BLaER1 treated with 17β-estradiol and CSF1 and Interleukin-3, amounts not matched to agents 10 nM and 100 nM (cell line): ENCODE data around the gene WNK4.
A peak's percentile ranks its signal among the peaks of the same experiment; 100 is the strongest.

Experiments
- H3K27ac ChIP-seq, 11 experiments: shearing (Covaris generic); formaldehyde crosslinking; 2 replicates each; pipeline ENCODE4 v1.8.1; 2022
- H3K27me3 ChIP-seq, 11 experiments: shearing (Covaris generic); formaldehyde crosslinking; 2 replicates each; pipeline ENCODE4 v1.8.1; 2022
- H3K36me3 ChIP-seq, 11 experiments: shearing (Covaris generic); formaldehyde crosslinking; 2 replicates each; pipeline ENCODE4 v1.8.1; 2022
- H3K4me1 ChIP-seq, 10 experiments: shearing (Covaris generic); formaldehyde crosslinking; 2 replicates each; pipeline ENCODE4 v1.8.1; 2022
- H3K4me2 ChIP-seq, 11 experiments: shearing (Covaris generic); formaldehyde crosslinking; 2 replicates each; pipeline ENCODE4 v1.8.1; 2022
- H3K4me3 ChIP-seq, 10 experiments: shearing (Covaris generic); formaldehyde crosslinking; 2 replicates each; pipeline ENCODE4 v1.8.1; 2022
- H3K9ac ChIP-seq, 11 experiments: shearing (Covaris generic); formaldehyde crosslinking; 2 replicates each; pipeline ENCODE4 v1.8.1; 2022
- H3K9me3 ChIP-seq, 11 experiments: shearing (Covaris generic); formaldehyde crosslinking; replicated peaks in 1 of 11; 2 replicates each; pipeline ENCODE4 v1.8.1; 2022
- H4K20me1 ChIP-seq, 11 experiments: shearing (Covaris generic); formaldehyde crosslinking; 2 replicates each; pipeline ENCODE4 v1.8.1; 2022
- Cebpa-rat ChIP-seq, 11 experiments: shearing (Covaris generic); IDR thresholded peaks; 2 replicates each; pipeline ENCODE4 v1.8.1; 2022

Gene WNK4

DNA sequence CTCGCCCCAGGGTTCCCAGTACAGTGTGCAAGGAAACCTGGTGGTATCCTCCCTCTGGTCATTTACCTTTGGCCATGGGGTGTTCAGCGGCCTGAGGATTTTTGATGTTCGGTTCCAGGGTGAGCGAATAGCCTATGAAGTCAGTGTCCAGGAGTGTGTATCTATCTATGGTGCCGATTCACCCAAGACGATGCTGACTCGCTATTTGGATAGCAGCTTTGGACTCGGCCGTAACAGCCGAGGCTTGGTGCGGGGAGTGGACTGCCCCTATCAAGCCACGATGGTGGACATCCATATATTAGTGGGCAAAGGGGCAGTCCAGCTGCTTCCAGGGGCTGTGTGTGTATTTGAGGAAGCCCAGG, 65.1 kb downstream of the WNK4 start:
- Histone ChIP-seq H3K36me3 (peaks cover 47 to 63% (median 55%) of the 10 kb centered on the region in 11 experiments), H3K9ac (peak overlapping the region in 3 of 11 experiments; percentile 8 to 47 (median 24); a peak in 2 of 22 replicates), H3K4me2 (peak overlapping the region in 5 of 11 experiments; percentile 10 to 49 (median 18); a peak in 7 of 22 replicates), H4K20me1 (peaks cover 0 to 79% (median 62%) of the 10 kb centered on the region in 11 experiments; a peak in 19 of 22 replicates), H3K27ac (peak overlapping the region in 1 of 11 experiments; percentile 15; a peak in 1 of 22 replicates), H3K27me3 (no peaks in the 10 kb centered on the region), H3K9me3 (no peaks in the 10 kb centered on the region), H3K4me3 (no peak overlapping the region), H3K4me1 (peaks cover 0 to 60% (median 22%) of the 10 kb centered on the region in 10 experiments; a peak in 12 of 20 replicates)
- no peak for TF ChIP-seq Cebpa-rat (IDR thresholded peaks at IDR 0.05)

DNA sequence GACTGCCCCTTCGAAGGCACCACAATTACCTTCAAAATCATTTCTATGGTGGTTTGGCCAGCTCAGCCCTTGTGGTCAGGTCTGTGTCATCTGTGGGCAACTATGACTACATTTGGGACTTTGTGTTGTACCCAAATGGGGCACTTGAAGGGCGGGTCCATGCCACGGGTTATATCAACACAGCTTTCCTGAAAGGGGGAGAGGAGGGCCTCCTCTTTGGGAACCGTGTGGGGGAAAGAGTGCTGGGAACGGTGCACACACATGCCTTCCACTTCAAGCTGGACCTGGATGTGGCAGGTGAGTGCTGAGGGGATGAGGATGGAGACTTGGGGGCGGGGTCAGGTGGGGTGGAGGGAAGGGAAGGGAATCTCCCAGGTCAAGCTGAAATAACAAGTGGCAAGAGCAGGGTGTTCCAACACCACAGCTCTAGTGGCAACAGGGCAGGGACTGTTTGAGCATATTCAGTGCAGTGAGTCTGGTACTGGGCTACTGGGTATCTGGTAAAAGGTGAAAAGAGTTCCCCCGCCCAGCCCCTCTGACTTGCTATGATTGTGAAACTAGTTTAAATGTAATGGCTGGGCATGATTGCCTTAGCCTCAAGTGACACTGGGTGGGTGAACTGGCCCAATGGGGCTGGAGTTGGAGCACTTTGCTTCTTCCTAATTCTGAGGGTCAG, 65.6 kb downstream of the WNK4 start:
- Histone ChIP-seq H3K9ac (peak overlapping the region in 3 of 11 experiments; percentile 17 to 47 (median 24); a peak in 2 of 22 replicates), H3K4me2 (peak overlapping the region in 5 of 11 experiments; percentile 10 to 49 (median 18); a peak in 7 of 22 replicates), H3K27ac (peak overlapping the region in 2 of 11 experiments; percentile 15 to 20; a peak in 2 of 22 replicates), H3K27me3 (no peaks in the 10 kb centered on the region), H3K36me3 (peaks cover 42 to 58% (median 50%) of the 10 kb centered on the region in 11 experiments), H3K4me3 (no peak overlapping the region), H3K9me3 (no peaks in the 10 kb centered on the region), H4K20me1 (peaks cover 0 to 74% (median 57%) of the 10 kb centered on the region in 11 experiments; a peak in 19 of 22 replicates), H3K4me1 (peaks cover 0 to 60% (median 22%) of the 10 kb centered on the region in 10 experiments; a peak in 12 of 20 replicates)
- no peak for TF ChIP-seq Cebpa-rat (IDR thresholded peaks at IDR 0.05)
